ENCODE results near the gene CLCN2. TPM values are rescaled to one million over a fixed set of nuclear protein-coding genes. Genes with fewer than 3 reads are reported as not detected.

The CLCN2 gene
- total and polyA plus RNA-seq, 2 donors (not counting 1 experiment from before 2014, with no cell fraction given), result 0.93 to 3.1 TPM

GRCh38 chr3:184298759-184299487 lies 62.5 kb downstream of the CLCN2 start, which contains the start of gene PSMD2:
PSMD2 (plus strand) TSS chr3:184299241; CDS start chr3:184299267, 26 bp downstream.
- peak within 1 kb of the TSS; percentile 91 for H3K27ac ChIP-seq (ENCODE audit: insufficient read depth, low read length)

GRCh38 chr3:184296616-184297015 lies 64.8 kb downstream of the CLCN2 start:
- Histone ChIP-seq H3K4me1 (ENCODE audit: control insufficient read depth, extremely low read depth, insufficient read depth, low read length) (peaks cover 5% of the 10 kb centered on the region), H4K20me1 (ENCODE audit: control insufficient read depth, extremely low read depth, insufficient read depth, low read length) (no peaks in the 10 kb centered on the region), H3K27ac (ENCODE audit: insufficient read depth, low read length) (no peak overlapping the region), H3K9me3 (ENCODE audit: control insufficient read depth, insufficient read depth, low read depth, low read length) (no peaks in the 10 kb centered on the region), H3K4me3 (replicated peaks in 1 of 4; ENCODE audit: control extremely low read depth in 1 of 4, insufficient read depth in 1 of 4, low read depth in 3 of 4, low read length in 4 of 4) (no peak overlapping the region), H3K4me2 (ENCODE audit: extremely low read depth, insufficient read depth, low read length) (no peak overlapping the region), H3K36me3 (ENCODE audit: control insufficient read depth, insufficient read depth, low read length) (peaks cover under 1% of the 10 kb centered on the region), H3K79me2 (ENCODE audit: control insufficient read depth, insufficient read depth, low read length) (peaks cover 24% of the 10 kb centered on the region), H2AFZ (ENCODE audit: low read length) (no peak overlapping the region), H3K27me3 (ENCODE audit: control insufficient read depth, insufficient read depth, low read length) (peaks cover 7% of the 10 kb centered on the region), H3K9ac (ENCODE audit: insufficient read depth, low read length) (no peak overlapping the region)
- DNase-seq (ENCODE audit: low read depth in 2 of 2), result no peak
- TF ChIP-seq EZH2 (IDR thresholded peaks at IDR 0.05; ENCODE audit: low read length, missing control alignments) (no peak), CTCF (conservative IDR thresholded peaks at IDR 0.05 in 1 of 2, IDR thresholded peaks at IDR 0.05 in 1 of 2; ENCODE audit: low read depth in 1 of 2, low read length in 2 of 2) (no peak)

More at GRCh38 chr3:184298759-184299487, 62.5 kb downstream of the CLCN2 start, which contains the start of gene PSMD2:
- peak; percentile 92 to 95 for DNase-seq (ENCODE audit: low read depth in 2 of 2)
- Histone ChIP-seq H3K9me3 (ENCODE audit: control insufficient read depth, insufficient read depth, low read depth, low read length) (no peaks in the 10 kb centered on the region), H3K4me3 (replicated peaks in 1 of 4; ENCODE audit: control extremely low read depth in 1 of 4, insufficient read depth in 1 of 4, low read depth in 3 of 4, low read length in 4 of 4) (peak within 1 kb of the TSS; percentile 91 to 99 (median 98)), H3K4me2 (ENCODE audit: extremely low read depth, insufficient read depth, low read length) (peak within 1 kb of the TSS; percentile 96), H3K36me3 (ENCODE audit: control insufficient read depth, insufficient read depth, low read length) (peaks cover 9% of the 10 kb centered on the region), H3K4me1 (ENCODE audit: control insufficient read depth, extremely low read depth, insufficient read depth, low read length) (peaks cover 5% of the 10 kb centered on the region), H4K20me1 (ENCODE audit: control insufficient read depth, extremely low read depth, insufficient read depth, low read length) (no peaks in the 10 kb centered on the region), H3K79me2 (ENCODE audit: control insufficient read depth, insufficient read depth, low read length) (peaks cover 40% of the 10 kb centered on the region), H2AFZ (ENCODE audit: low read length) (peak within 1 kb of the TSS; percentile 98), H3K9ac (ENCODE audit: insufficient read depth, low read length) (peak within 1 kb of the TSS; percentile 78), H3K27me3 (ENCODE audit: control insufficient read depth, insufficient read depth, low read length) (peaks cover 2% of the 10 kb centered on the region)
- no peak for TF ChIP-seq CTCF (conservative IDR thresholded peaks at IDR 0.05 in 1 of 2, IDR thresholded peaks at IDR 0.05 in 1 of 2; ENCODE audit: low read depth in 1 of 2, low read length in 2 of 2)
- TF ChIP-seq EZH2 (IDR thresholded peaks at IDR 0.05; ENCODE audit: low read length, missing control alignments), result no peak

Other genes starting within 250 kb of the CLCN2 start
- 23.4 and 26.9 TPM in 2 replicates for gene EIF2B5, start 226.2 kb downstream of the CLCN2 start, total RNA-seq
- 23.8 and 26.7 TPM in 2 replicates for gene EIF2B5, start 226.2 kb downstream of the CLCN2 start, polyA plus RNA-seq
- 32.4 and 33.7 TPM in 2 replicates for gene DVL3, start 206.2 kb downstream of the CLCN2 start, total RNA-seq
- 16.5 and 19.8 TPM in 2 replicates for gene DVL3, start 206.2 kb downstream of the CLCN2 start, polyA plus RNA-seq
- 362 and 430 TPM in 2 replicates for gene AP2M1, start 186.8 kb downstream of the CLCN2 start, total RNA-seq
- gene AP2M1, start 186.8 kb downstream of the CLCN2 start, polyA plus RNA-seq, result 746 and 902 TPM in 2 replicates
- 63.9 and 65.1 TPM in 2 replicates for gene ABCF3, start 175.4 kb downstream of the CLCN2 start, total RNA-seq
- gene ABCF3, start 175.4 kb downstream of the CLCN2 start, polyA plus RNA-seq, result 31.3 and 40.2 TPM in 2 replicates
- not detected in 2 replicates for gene VWA5B2, start 132.0 kb downstream of the CLCN2 start, total RNA-seq
- not detected in 2 replicates for gene VWA5B2, start 132.0 kb downstream of the CLCN2 start, polyA plus RNA-seq
- 21.6 and 26.7 TPM in 2 replicates for gene ALG3, start 112.6 kb downstream of the CLCN2 start, total RNA-seq
- 27.2 and 36.8 TPM in 2 replicates for gene ALG3, start 112.6 kb downstream of the CLCN2 start, polyA plus RNA-seq
- gene EEF1AKMT4, start 111.9 kb downstream of the CLCN2 start, total RNA-seq, result 1.2 and 2.3 TPM in 2 replicates
- 2.1 and 2.3 TPM in 2 replicates for gene EEF1AKMT4, start 111.9 kb downstream of the CLCN2 start, polyA plus RNA-seq
- gene CAMK2N2, start 100.1 kb downstream of the CLCN2 start, total RNA-seq, result under 0.01 TPM in 1 of 2 replicates, not detected in the other
- gene CAMK2N2, start 100.1 kb downstream of the CLCN2 start, polyA plus RNA-seq, result 0.10 and 0.24 TPM in 2 replicates
- not detected in 2 replicates for gene ECE2, start 85.6 kb downstream of the CLCN2 start, total RNA-seq
- gene ECE2, start 85.6 kb downstream of the CLCN2 start, polyA plus RNA-seq, result not detected in 2 replicates
- 345 and 429 TPM in 2 replicates for gene PSMD2, start 62.4 kb downstream of the CLCN2 start, total RNA-seq
- 188 and 354 TPM in 2 replicates for gene PSMD2, start 62.4 kb downstream of the CLCN2 start, polyA plus RNA-seq
- 187 and 263 TPM in 2 replicates for gene EIF4G1, start 47.0 kb downstream of the CLCN2 start, total RNA-seq
- gene EIF4G1, start 47.0 kb downstream of the CLCN2 start, polyA plus RNA-seq, result 235 and 349 TPM in 2 replicates
- gene FAM131A, start 24.0 kb downstream of the CLCN2 start, total RNA-seq, result 18.5 and 22.3 TPM in 2 replicates
- 9.3 and 13.4 TPM in 2 replicates for gene FAM131A, start 24.0 kb downstream of the CLCN2 start, polyA plus RNA-seq
- 59.6 and 62.4 TPM in 2 replicates for gene POLR2H, start 105 bp upstream of the CLCN2 start, total RNA-seq
- 100 and 124 TPM in 2 replicates for gene POLR2H, start 105 bp upstream of the CLCN2 start, polyA plus RNA-seq
- gene THPO, start 16.6 kb upstream of the CLCN2 start, total RNA-seq, result 0.50 and 0.51 TPM in 2 replicates
- 0.16 and 0.27 TPM in 2 replicates for gene THPO, start 16.6 kb upstream of the CLCN2 start, polyA plus RNA-seq
- 1.3 and 4.8 TPM in 2 replicates for gene CHRD, start 18.4 kb upstream of the CLCN2 start, total RNA-seq
- 0.46 and 1.3 TPM in 2 replicates for gene CHRD, start 18.4 kb upstream of the CLCN2 start, polyA plus RNA-seq
- 3.9 and 7.6 TPM in 2 replicates for gene EPHB3, start 200.2 kb upstream of the CLCN2 start, total RNA-seq
- 1.6 and 2.2 TPM in 2 replicates for gene EPHB3, start 200.2 kb upstream of the CLCN2 start, polyA plus RNA-seq

Data from fibroblast of lung (primary cell).